ENCODE measurements around the gene EBLN1. TPM values are rescaled to one million over a fixed set of nuclear protein-coding genes. Genes with fewer than 3 reads are reported as not detected.

The EBLN1 gene
- total and polyA plus RNA-seq, 2 of the 8 experiments (the other 6 are each of a cell fraction or from before 2014, with no cell fraction given) = not detected

DNA sequence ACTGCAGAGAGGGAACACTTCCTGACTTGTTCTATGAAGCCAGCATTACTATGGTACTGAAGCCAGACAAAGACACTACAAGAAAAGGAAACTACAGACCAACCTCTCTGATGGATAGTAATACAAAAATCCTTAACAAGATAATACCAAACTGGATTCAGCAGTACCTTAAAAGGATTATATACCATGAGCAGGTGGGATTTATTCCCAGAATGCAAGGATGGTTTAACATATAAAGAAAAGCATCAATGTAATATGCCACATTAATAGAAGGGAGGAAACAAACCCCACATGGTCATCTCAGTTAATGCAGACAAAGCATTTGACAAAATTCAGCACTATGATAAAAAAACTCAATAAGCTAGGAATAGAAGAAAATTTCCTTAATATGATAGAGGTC is 47.2 kb downstream of the EBLN1 start:
- Histone ChIP-seq H3K23ac (ENCODE audit: insufficient read length) (no peak overlapping the region), H3K79me1 (ENCODE audit: low read depth, low read length) (no peaks in the 10 kb centered on the region), H3K56ac (replicated peaks; ENCODE audit: insufficient read length, low read depth, low read length) (peak overlapping the region; percentile 64), H2BK15ac (ENCODE audit: low read length) (no peak overlapping the region), H2BK5ac (ENCODE audit: low read depth, low read length) (no peak overlapping the region), H4K20me1 (replicated peaks in 1 of 2; ENCODE audit: control insufficient read depth in 1 of 2, insufficient read depth in 2 of 2, low read length in 2 of 2) (no peaks in the 10 kb centered on the region), H3K36me3 (ENCODE audit: control insufficient read depth in 2 of 4, insufficient read depth in 4 of 4, low read length in 3 of 4) (no peaks in the 10 kb centered on the region), H2BK120ac (replicated peaks; ENCODE audit: low read depth, low read length) (no peak overlapping the region), H3K4me1 (replicated peaks in 1 of 4; ENCODE audit: control insufficient read depth in 3 of 4, insufficient read depth in 4 of 4, low read length in 3 of 4) (no peaks in the 10 kb centered on the region), H2BK12ac (ENCODE audit: low read depth, low read length) (no peak overlapping the region), H2BK20ac (ENCODE audit: low read length) (no peak overlapping the region), H3K4me2 (ENCODE audit: insufficient read depth in 1 of 2, low read depth in 2 of 2, low read length in 2 of 2) (no peak overlapping the region), H3K27me3 (replicated peaks in 1 of 4; ENCODE audit: control insufficient read depth in 3 of 4, extremely low read depth in 1 of 4, insufficient read depth in 3 of 4, low read length in 3 of 4) (no peaks in the 10 kb centered on the region), H3K4me3 (ENCODE audit: extremely low read depth in 1 of 4, insufficient read depth in 2 of 4, low read depth in 3 of 4, low read length in 4 of 4) (no peak overlapping the region), H2AFZ (ENCODE audit: low read length) (no peak overlapping the region), H3K14ac (ENCODE audit: insufficient read length) (no peak overlapping the region), H3K4ac (replicated peaks; ENCODE audit: insufficient read length, low read depth, low read length) (no peak overlapping the region), H3K18ac (ENCODE audit: extremely low read depth, low read length) (no peak overlapping the region), H3K79me2 (ENCODE audit: control insufficient read depth in 1 of 2, insufficient read depth in 2 of 2, low read length in 2 of 2) (no peaks in the 10 kb centered on the region), H3K9ac (replicated peaks in 1 of 4; ENCODE audit: extremely low read depth in 1 of 4, low read depth in 3 of 4, low read length in 3 of 4) (no peak overlapping the region), H3K23me2 (ENCODE audit: low read depth, low read length) (no peaks in the 10 kb centered on the region), H4K8ac (ENCODE audit: extremely low read depth, insufficient read depth, low read length) (no peak overlapping the region), H2AK5ac (ENCODE audit: low read depth, low read length) (no peak overlapping the region), H3K27ac (ENCODE audit: low read depth, low read length) (no peak overlapping the region), H4K91ac (replicated peaks; ENCODE audit: insufficient read length, low read length) (no peak overlapping the region), H4K5ac (ENCODE audit: insufficient read length, low read depth, low read length) (no peak overlapping the region), H3K9me3 (ENCODE audit: insufficient read depth in 2 of 2, low read depth in 1 of 2, low read length in 1 of 2) (peaks cover 0 to 5% of the 10 kb centered on the region in 2 experiments; a peak in 1 of 4 replicates)
- CTCF ChIA-PET (ENCODE audit: partially characterized antibody) = no interaction called here
- DNase-seq (ENCODE audit: low read depth in 1 of 2, low spot score in 2 of 2) (no peak), FAIRE-seq (no peak)
- POLR2A ChIA-PET (ENCODE audit: partially characterized antibody) = no interaction called here
- TF ChIP-seq GTF2F1 (IDR thresholded peaks at IDR 0.05; ENCODE audit: borderline replicate concordance, low read depth, low read length) (no peak), SIRT6 (IDR thresholded peaks at IDR 0.05; ENCODE audit: low read length) (no peak), ZNF274 (IDR thresholded peaks at IDR 0.05; ENCODE audit: borderline replicate concordance, extremely low read depth, low read length) (no peak), SP2 (IDR thresholded peaks at IDR 0.05; ENCODE audit: low read length) (no peak), BACH1 (IDR thresholded peaks at IDR 0.05; ENCODE audit: low read length) (no peak), KDM1A (IDR thresholded peaks at IDR 0.05; ENCODE audit: borderline replicate concordance, low read length) (no peak), FOSL1 (IDR thresholded peaks at IDR 0.05; ENCODE audit: insufficient read depth, low read depth, low read length) (no peak), POU5F1 (IDR thresholded peaks at IDR 0.05; ENCODE audit: low read depth, low read length) (no peak), KDM4A (IDR thresholded peaks at IDR 0.05; ENCODE audit: low read depth, low read length, severe bottlenecking) (no peak), USF2 (IDR thresholded peaks at IDR 0.05; ENCODE audit: low read length) (no peak), SIN3A (conservative IDR thresholded peaks at IDR 0.05 in 1 of 2, IDR thresholded peaks at IDR 0.05 in 1 of 2; ENCODE audit: low read depth in 1 of 2, low read length in 2 of 2) (no peak), CHD2 (IDR thresholded peaks at IDR 0.05; ENCODE audit: low read length) (no peak), ASH2L (IDR thresholded peaks at IDR 0.05; ENCODE audit: low read length) (no peak)
- TF ChIP-seq, protein P1, sequence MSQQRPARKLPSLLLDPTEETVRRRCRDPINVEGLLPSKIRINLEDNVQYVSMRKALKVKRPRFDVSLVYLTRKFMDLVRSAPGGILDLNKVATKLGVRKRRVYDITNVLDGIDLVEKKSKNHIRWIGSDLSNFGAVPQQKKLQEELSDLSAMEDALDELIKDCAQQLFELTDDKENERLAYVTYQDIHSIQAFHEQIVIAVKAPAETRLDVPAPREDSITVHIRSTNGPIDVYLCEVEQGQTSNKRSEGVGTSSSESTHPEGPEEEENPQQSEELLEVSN (IDR thresholded peaks at IDR 0.05) = no peak
- TF ChIP-seq, protein P2, sequence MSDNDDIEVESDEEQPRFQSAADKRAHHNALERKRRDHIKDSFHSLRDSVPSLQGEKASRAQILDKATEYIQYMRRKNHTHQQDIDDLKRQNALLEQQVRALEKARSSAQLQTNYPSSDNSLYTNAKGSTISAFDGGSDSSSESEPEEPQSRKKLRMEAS (IDR thresholded peaks at IDR 0.05) = no peak

Measured in H1 (cell line).